ENCODE measurements around the gene RCAN2.

Gene RCAN2

DNA sequence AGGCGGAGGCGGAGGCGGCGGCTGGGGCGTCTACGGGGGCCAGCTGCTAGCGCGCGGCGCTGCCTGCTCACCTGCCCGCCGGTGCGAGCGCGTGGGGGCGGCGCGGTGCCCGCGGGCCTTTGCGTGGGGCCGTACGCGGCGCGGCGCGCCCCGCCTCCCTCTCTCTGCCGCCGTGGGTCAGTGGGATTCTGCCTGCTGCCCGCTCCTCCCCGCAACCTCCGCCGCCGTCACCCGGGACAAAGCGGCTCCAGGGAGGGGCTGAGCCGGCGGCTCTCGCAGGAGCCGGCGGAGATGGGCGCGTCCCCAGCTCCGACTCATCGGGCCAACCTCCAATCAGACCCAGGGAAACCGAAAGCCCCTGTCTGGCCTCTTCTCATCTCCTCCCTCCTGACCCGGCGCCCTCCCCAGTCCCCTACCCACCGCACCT is at the start of gene RCAN2:
Gene RCAN2, minus strand, starts transcription at position 249 of the 427 bp plus-strand sequence.
- peak; percentile 68 for DNase-seq

GRCh38 chr6:46539866-46540265 is 48.6 kb upstream of the RCAN2 start:
- DNase-seq, result no peak

DNA sequence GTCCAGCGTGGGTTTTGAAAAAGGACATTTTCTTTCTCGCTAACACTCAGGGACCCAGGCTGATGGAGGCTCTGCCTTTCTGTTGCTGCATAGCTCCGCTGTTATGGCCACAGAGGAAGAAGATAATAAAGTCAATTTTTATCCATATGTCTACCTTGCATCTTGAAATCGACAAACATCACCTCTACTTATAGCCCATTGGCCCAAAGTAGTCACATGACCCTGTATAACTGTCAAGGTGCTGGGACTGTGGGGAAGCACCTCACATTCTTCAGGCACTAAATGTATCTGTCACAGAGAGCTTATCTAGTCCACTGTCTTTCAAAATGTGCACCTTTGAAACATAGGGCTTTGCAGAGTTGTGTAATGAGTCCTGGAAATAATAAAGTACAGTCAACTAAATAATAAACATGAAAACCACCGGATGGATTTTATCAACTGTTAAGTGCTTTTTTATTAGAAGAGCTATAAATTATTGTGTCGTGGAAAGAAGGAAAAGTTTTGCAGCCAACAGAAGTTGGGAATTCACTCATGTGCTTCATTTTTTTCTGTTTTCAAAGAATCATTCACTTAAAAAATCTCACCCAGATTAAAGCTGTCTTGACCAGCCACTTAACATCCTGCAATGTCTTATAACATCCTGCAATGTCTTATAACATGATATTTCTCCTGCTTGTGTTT is 47.7 kb upstream of the RCAN2 start:
- no peak for DNase-seq

DNA sequence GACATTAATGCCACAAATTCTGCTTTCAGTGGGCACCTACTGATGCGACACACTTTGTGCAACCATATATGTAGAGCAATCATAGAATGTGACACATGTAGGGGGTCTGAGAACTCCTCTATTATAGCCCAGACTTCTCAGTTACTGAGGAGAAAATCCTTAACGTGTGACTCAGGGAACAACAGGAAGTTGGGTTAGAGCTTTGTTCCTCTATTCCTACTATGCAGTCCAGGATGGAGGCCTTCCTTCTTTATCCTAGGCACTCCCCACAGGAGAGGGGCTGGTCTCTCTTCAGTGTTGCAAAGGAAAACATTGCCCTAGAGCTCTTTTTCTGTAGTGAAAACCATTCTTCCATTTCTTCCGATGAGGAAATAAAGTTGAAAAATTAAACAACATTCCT is 39.6 kb upstream of the RCAN2 start:
- no peak for DNase-seq

- no peak for DNase-seq
Observed at GRCh38 chr6:46528961-46529750, 37.9 kb upstream of the RCAN2 start.

DNA sequence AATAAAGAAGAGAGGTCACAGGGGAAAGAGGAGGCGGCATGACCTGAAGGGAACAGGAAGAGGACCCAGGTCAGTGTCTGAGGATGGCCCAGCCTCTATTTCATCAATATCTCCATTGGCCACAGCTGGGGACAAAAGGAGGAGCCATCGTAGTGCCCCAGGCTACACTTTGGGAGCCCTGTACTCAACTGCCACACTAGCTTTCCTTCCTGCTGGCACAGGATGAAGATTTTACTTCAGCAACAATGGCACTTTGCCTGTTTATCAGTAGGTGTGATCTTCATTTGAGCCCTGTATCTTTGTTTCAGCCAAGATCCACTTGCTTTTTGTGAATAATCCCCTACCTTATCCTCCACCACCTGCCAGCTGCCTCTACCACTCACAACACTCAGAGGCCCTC is 35.4 kb upstream of the RCAN2 start:
- no peak for DNase-seq

DNA sequence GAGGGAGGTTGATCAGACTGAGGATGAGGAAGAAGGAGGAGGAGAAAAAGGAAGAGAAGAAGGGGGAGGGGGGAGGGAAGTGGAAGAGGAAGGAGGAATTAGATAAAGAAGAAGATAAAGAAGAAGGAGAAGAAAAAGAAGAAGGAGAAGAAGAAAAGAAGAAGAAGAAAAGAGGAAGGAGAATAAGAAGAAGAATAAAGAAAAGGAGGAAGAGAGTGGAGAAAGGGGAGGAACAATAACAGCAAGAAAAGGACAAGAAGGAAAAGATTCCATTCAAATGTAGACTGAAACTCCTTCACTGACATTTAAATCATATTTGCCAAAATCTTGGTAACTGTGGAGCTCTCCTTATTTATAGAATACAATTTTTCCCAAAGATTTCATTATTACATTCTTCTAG is 34.3 kb upstream of the RCAN2 start:
- DNase-seq, result no peak

DNA sequence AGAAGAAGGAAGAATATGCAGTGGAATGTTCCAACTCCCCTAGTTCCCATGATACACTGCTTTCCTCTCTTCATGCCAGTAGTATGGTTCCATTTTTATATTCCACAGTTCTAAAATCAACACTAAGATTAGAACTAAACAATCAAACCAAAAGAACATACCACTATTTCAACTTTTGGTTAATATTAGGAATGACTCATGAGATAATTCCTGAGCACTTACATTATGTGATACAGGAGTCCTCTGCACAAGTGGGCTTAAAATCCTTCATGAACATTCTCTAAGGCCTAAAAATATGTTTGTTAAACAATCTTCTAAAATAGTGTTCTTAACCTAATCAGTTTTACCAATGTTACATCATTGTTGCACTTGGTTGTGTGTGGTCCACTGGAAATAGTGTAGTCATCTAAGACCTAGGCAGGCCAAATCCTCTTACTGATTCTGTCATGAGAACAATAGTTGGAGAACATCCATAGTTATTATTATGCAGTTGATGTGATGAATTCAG is 30.3 kb upstream of the RCAN2 start:
- DNase-seq, result no peak

DNA sequence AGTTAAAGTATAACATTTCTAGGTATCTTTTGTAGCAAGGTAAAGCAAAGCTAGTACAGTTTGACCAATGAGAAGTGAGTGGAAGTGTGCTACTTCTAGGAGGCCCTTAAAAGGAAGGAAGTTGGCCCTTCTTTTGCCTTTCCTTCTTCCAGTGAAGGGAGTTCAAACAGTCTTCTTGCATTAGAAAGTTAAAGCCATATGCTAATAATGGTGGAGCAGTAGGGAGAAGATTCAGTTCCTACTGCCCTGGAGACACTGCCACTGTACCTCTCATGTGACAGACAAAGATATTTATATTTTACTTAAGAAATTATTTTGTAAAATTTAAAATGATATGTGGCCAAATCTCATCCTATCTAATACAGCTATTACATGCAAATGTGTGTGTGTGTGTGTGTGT is 26.0 kb upstream of the RCAN2 start:
- no peak for DNase-seq

DNA sequence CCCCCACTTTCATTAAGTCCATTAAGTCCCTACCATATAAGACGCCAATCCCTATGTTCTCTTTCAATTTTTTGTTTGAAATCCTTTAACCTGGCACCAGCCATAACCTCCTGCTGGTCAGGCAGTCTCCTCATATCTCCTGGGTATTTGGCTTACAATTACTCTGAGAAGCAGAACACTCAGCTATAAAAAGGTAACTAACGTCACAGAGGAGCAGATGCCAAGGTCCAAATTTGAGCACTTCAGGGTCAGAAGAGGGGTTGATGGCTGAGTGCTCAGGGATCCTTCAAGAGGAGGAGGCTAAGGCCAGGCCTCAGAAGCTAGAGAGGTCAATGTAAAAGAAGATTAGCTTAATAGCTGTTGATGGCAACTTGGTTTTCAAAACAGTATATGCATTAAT is 22.3 kb upstream of the RCAN2 start:
- DNase-seq, result no peak

DNA sequence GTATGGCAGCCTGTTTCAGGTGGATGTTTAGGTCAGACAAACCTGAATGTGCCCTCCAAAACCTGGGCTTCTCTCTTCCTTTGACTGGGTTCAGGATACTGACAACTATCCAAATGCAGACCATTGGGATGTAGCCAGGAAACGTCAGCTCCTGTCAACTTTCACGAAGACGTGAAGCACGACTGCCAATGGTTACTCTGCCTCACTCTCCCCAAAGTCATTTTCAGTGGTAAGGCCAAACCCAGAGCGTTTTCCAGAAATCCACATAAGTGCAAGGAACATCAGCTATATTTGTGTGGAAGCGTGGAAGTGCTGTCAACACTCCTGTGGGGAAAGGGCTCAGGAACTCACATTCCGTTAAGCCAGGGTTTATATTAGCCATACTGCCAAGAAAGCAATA is 20.1 kb upstream of the RCAN2 start:
- no peak for DNase-seq

GRCh38 chr6:46510651-46511050 is 19.4 kb upstream of the RCAN2 start:
- peak; percentile 3 for DNase-seq

GRCh38 chr6:46509981-46510510 is 18.8 kb upstream of the RCAN2 start:
- no peak for DNase-seq

GRCh38 chr6:46509063-46509462 is 17.8 kb upstream of the RCAN2 start:
- no peak for DNase-seq

DNA sequence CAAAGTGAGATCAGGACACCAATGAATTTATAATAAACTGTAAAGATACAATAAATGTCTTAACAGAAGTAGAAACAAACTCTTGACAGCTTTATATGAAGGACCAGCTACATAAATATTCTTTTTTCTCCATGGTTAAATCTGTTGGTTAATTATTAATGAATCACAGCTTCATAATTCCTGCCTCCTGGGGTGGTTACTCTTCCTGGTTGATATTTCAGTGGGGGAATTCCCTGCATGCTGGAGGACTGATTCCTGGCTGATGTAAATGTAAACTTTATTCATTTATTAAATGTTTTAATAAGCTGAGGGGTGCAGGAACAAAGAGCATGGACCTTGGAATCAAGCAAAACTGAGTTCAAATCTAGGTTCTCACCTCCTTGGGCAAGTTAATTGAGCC is 16.2 kb upstream of the RCAN2 start:
- DNase-seq, result no peak

- DNase-seq, result no peak
Observed at GRCh38 chr6:46505693-46506512, 14.7 kb upstream of the RCAN2 start.

- no peak for DNase-seq
Observed at GRCh38 chr6:46504242-46504641, 13.0 kb upstream of the RCAN2 start.

DNA sequence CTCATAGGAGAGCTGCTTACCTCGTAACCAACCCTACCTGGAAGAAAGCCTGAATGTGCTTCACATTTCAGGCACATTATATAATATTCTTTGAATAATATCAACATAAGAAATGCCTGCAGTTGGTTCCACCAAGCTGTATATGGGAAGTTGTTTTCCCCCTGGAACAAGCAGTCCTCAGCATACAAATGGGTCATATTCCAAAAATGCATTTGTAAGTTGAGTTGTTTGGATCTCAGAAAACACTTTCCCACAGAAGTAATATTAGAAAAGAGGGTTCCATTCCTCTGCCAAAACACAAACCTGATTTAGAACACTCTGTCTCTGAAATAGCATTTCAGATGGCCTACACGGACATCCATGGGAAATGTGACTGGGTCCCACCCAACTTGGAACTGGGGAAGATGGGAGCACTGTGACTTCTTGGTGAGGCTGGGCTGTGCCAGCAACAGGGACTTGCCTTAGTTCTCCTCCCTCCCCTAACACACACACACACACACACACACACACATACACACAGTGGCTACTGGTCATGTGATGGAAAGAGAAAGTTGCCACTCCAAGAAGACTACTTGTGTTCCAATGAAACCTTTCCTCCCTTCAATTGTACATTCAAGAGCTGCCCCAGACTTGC is 11.4 kb upstream of the RCAN2 start:
- no peak for DNase-seq

DNA sequence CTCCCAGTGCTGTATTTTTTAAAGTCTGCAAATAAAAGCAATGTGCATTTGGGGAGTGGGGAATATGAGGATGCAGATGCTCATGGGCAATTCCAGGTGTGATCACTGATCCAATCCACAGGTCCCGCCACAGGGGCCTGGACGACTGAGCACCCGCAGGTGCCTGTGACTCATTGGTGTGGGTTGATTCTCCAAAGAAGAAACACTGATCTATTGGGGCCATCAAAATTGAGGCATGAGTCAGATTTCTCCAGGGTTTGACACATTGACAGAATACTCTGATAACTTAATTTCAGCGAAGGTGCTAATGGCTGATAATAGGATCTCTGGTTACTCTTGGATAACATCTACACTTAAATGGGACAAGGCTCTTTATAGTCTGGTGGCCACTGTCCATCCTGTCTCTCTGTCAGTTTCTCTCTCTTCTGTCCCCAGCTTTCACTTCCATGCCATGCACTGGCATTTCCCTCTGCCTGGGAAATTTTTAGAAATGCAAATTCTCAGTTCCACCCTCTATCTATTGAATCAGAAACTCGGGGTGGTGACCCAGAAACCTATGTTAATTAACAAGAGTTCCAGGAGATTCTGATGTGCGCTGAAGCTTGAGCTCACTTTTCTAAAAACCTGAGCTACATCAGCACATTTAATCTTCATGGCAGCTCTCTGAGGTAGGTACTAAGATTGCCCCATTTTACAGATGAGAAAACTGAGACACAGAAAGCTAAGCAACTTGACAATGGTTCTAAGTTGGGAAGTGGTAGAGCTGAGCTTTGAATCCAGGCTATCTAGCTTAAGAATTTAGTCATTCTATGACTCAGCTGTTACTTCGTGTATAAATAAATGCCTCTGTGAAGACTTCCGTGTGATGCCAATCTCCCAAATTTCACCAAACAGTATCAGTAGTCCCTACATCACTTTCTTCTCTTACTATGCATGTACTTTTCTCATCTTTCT is 10.2 kb upstream of the RCAN2 start:
- DNase-seq, result no peak

GRCh38 chr6:46500382-46500781 is 9.1 kb upstream of the RCAN2 start:
- no peak for DNase-seq

All from hematopoietic multipotent progenitor cell treated with erythropoietin and hydrocortisone succinate and interleukin-3 and kit ligand, for 4 days (in vitro differentiated cells).